Measurements from ENCODE around the gene PTPRM.

PTPRM gene

DNA sequence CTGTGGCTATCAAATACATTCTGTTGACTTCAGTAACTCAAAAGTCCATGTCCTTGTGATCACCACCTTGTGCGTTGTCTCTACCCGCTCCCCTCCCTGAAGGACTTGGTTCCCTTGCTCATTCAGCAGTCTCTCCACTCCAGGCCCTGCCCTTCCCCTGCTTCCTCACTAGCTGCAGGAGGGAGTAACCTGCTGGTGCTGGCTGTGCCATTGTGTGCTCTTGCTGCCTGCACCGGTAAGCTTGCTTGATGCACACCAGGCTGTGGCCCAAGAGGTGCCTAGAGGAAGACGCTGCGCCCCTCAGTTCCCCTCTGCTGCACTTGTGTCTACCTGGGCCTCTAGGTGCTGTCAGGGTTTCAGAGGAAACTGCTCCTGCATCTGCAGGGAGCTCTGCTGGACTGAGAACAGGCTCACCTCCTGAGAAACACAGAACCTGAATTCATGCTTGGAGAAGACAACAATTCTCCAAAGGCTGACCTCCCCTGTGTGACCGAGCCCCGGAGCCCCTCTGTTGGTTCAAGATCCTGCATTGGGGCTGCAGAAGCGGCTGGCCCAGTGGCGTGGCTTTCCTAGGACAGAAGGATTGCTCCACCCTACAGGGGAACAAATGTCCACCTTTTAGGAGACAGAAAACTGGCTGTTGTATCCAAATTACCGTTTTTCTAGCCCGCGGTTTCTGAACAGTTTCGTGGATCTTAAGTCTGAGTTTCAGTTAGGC is 33.6 kb downstream of the PTPRM start:
- no peak for DNase-seq

DNA sequence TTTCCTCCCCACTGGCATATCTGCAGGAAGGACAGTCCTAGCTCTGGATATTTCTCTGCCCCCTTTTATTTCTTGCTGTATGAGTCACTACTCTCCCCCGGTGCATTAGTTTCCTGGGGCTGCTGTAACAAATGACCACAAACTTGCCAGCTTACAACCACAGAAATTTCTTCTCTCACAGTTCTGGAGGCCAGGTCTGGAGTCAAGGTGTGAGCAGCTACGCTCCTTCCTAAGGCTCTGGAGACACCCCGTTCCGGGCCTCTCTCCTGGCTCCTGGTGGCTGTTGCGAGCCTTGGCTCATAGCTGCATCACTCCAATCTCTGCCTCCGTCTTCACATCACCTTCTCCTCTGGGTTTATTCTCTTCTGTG is 34.1 kb downstream of the PTPRM start:
- DNase-seq, result no peak

DNA sequence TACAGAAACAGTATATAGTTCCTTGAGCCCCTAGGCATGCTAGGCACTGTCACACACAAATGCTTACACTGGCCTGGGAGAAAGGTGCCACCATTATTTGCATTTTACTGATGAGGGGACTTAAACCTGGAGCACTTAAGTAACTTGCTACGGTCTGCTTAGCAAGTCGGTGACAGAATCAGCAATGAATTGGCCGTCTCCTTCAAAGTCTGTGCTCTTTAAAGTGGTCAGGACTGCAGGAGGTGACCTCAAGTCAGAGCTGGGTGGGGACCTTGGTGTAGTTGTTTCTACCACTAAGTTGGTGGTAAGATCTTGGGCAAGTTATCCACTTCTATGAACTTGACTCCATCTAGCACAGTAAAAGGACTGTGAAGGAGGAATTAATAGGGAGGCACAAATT is 34.8 kb downstream of the PTPRM start:
- DNase-seq, result no peak

DNA sequence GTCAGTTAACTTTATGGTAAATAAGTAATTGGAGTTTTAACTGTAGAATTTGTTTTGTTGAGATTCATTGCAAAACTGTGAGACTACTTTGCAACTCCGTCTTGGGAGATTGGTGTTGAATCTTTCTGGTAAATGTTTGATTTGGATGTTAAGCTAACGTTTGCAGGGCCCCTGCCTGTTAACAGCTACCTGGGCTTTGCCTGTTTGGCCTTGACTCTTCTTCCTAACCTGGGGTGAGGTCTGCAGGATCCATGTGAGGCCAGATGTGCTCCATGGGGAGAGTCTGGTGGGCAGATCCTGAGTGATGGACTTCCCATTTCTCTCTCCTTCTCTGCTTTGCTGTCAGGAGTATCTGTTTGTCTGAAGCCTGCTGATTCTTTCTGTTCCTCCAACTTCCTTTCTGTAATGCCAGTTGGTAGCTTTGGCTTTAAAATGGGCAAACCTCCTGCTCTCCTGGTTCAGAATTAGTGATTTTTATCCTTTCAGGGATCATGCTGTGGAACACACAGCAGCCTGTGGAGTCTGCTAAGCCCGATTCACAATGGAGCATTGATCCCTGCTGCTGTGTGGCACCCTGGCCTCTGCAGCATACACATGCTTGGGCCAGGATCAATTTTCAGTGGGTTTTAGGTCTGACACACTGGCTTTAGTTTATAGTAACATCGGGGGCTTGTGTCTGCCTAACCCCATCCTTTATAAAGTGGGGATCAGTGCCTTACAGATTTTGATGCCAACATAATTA is 36.3 kb downstream of the PTPRM start:
- no peak for DNase-seq

DNA sequence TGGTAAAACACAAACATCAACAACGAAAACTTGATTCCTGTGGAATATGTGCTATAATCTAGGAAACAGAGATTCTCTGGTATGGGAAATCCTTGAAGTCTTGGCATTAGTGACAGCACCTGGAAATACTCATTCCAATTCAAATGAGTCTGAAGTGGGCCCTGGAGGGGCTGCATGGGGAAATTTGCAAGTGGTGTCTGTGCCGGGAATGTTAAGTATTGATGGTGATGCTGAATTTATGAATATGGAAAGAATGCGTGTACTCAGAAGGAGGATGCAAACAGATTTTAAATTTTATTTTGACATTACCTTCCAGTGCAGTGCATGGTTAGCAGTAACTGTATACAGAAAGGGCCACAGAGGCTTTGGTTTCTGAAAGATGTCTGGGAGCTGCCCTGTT is 37.2 kb downstream of the PTPRM start:
- no peak for DNase-seq

DNA sequence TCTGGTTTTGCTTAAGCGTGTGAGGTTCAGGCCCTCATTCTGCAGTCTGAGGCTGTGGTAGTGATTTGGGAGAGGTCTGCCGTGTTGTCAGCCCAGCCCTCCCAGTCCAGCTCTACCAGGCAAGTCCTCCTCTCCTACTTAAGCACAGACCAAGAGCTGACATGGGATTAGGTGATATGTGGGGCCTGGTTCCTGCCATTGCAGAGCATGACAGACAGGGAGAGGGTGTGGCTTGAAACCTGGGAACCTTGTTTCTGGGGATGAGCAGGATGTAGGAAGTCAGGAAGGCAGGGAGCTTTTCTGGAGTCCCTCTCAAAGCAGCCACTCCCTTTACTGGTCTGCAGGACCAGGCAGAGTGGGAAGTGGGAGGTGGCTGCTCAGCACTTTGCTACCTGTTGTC is 38.6 kb downstream of the PTPRM start:
- no peak for DNase-seq

DNA sequence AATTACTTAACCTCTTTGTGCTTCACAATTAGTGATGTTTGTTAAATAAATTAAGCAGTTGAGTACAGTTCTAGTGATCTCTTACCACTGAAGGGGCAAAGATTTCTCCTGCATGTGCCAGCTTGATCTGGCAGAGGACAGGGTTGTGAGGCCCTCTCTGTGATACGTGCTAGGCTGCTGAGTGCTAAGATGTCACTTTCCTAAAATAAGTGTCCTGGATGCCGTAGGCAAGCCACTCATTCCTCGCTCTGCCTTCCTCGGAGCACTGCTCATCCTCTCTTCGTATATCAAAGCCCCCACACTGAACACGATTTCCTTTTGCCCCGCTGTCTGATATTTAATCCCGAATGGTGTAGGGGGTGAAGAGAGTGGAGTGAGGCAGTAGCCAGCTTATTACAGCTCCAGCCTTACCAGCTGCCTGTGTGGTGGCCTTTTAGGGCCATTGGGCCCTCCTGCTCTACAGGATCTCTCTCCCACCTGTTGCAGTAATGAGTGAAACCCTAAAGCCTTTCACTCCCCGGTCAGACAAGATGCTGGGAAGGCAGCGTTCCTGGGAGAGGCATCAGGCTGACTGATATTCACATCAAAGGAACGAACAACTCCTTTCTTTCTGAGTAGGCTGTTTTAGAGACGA is 40.5 kb downstream of the PTPRM start:
- no peak for DNase-seq

DNA sequence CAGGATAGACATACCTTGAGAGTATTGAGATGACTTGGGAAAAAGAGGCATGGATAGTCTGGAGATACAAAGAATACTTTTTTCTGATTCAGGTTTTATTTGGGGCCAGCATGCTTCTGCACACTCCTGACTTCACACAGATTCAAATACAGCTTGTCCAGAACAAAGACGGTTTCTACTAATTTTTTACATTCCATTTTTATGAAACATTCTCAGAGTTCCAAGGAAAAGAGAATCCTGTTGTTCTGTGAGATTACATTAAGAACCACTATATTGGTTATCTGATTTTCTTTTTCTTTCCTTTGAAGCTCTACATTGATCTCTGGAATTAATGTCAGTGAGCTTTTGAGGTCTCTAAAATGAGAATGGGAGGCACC is 41.0 kb downstream of the PTPRM start:
- no peak for DNase-seq

DNA sequence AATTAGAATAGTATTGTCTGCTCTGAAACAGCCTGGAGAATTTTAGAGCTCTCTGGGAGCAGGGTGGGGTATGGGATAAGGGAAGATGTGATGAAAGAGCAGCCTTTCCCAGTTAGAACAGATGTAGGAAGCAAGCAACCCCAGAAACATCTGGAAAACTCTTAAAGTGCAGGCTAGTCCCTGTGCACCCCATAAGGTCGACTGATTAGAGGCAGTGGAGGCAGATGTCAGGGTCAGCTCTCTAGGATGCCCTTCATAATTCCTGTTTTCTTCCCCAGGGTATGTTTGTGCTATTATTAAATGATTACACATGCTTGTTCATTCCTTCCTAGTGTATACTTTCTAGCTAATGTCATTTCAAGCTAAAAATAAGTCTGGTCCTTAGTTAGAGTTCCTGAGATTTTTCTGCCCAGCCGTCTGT is 41.7 kb downstream of the PTPRM start:
- DNase-seq, result no peak

DNA sequence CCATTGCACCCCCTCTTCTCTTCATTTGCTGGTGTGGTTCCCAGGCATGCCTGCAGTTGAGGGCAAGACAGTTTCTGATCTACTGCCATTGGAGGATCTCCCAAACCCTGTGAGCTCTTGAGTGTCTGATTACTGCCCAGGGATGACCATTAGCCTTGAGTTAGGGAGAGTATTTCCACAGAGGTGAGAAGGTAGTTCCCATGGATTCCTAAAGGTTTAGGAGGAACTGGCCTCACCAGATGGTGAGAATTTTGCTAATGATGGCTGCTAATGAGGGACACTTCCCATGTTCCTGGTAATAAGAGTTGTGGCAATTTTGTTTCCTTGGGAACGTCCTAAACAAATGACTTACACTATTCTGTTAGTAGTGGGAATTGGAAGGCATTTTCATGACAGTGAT is 42.5 kb downstream of the PTPRM start:
- no peak for DNase-seq

DNA sequence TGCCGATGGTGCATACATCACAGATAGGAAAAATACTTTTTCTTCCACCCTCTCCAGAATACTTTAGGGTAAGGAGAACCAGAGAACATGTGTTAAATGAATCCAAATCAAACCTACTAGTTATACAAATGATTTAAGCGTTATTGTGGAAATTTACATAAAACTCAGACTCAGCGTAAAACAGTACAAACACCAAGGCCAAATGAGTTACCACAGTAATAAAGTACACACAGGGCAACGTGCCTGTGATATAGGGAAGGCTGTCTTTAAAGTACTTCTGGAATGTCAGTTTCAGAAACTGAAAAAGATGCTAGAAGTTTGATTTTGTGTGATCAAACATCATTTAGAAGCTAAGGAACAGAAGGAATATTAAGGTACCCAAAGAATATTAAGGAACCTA is 46.9 kb downstream of the PTPRM start:
- DNase-seq, result no peak

DNA sequence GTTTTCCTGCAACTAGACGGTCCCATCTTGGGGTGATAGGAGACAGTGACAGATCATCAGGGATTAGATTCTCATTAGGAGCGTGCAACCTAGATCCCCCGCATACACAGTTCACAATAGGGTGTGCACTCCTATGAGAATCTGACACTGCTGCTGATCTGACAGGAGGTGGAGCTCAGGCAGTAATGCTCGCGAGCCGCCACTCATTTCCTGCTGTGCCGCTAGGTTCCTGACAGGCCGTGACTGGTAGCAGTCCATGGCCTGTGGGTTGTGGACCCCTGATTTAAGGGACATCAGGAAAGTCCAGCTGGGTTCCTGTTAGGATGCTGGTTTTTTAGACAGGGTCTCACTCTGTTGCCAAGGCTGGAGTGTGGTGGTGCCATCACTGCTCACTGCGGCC is 48.7 kb downstream of the PTPRM start:
- no peak for DNase-seq

DNA sequence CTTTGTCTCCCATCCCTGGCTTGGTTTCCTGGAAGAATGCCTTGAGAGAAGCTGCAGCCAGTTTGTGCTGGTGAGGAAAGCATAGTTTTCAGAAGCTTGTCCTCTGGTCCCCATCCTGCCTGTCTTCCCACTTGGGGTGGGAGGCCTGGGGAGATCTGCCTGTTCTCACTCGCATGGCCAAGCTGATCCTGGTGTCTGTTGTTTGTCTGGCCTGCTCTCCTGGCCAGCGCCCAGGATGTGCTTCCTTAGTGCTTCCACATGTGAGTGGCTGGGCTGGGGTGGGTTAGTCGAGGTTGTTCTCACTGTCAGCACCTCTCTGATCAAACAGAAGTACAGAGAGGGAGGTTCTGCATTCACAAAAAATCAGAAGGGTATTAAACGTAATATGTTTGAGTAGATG is 49.5 kb downstream of the PTPRM start:
- DNase-seq, result no peak

DNA sequence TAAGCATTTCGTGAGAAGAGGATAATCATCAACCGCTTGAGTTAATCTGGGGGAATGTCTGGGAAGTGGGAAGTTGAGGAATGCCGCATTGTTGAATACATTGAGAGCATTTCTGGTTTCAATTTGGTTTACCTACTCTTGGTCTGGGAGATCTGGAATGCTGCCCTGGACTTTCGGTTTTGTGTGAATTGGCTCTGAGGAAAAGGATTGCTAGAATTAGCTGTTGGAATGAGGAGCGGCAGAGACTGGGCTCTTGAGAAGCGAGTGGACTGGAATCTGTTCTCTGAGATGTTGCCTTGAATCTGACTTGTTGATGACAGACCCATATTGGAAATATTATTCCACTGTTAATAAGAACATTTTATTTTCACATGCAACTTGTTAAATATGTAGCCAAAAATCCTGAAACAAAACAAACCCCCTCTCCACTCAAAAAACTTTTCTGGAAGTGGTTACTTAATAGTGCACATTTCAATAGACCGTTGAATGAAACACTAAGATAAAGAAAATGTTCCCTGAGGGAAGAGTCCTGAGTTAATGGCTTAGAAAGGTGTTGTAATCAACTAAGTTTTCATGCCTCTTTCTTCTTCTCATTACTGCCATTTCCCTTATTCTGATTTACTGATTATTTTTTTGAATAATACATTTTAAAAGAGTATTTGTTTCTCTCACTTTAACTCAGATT is 50.8 kb downstream of the PTPRM start:
- DNase-seq, result no peak

DNA sequence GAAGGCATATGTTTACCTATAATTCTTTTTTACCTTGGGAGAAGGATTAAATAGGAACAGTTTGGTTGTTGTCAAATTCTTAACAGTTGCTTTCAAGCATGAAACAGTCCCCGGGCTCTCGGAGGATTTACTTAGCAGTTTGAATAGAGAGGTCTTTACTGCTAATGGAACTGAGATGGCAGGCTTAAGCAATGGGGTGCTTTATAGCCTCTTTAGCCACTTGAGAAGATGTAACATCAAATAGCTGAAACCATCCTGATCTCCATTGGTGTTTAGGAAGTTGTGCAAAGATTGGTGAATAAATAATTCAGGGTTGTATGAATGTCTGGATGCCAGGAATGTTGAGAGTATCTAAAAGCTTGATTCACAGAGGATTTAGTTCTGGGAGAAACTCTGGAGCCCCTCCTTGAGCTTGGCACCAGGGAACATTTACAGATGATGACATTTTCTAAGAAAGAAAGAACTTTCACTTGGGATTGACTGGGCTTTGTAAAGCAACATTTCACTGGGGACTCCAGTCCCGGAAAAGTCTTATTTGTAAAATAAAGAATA is 51.9 kb downstream of the PTPRM start:
- no peak for DNase-seq

DNA sequence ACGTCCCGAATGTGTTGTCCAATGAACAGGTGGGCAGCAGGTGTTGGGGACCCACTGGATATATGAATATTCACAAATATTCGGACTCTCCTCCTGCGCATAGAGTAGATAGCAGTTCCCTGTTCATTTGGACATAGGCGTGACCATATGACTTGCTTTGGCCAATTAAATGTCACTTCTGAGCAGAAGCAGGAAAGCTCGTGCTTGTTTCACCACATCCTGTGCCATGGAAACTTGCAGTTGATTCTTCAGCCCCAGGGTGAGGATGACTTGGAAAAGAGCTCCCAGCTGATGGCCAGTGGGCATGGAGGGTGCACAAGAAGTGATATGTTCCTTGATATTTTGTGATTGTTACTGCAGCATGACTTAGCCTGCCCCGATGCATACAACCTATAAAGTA is 52.6 kb downstream of the PTPRM start:
- DNase-seq, result no peak

DNA sequence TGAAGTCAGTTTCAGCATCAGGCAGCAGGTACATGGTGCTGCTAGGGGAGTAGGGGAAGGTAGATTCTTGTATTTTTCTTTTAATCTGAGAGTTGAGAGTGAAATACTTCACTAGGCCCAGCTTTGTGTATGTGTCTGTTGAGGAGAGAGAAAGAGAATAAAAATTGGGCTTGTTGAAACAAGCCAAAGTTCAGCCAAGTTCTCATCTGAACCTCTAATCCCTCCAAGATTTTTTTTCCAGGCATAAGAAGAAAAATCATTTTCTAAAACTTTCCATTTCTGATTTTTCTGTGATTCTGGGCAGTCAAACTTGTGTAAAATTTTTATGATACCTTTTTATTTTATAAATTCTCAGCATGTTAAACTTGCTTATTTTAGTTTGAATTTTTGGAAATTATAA is 55.6 kb downstream of the PTPRM start:
- no peak for DNase-seq

DNA sequence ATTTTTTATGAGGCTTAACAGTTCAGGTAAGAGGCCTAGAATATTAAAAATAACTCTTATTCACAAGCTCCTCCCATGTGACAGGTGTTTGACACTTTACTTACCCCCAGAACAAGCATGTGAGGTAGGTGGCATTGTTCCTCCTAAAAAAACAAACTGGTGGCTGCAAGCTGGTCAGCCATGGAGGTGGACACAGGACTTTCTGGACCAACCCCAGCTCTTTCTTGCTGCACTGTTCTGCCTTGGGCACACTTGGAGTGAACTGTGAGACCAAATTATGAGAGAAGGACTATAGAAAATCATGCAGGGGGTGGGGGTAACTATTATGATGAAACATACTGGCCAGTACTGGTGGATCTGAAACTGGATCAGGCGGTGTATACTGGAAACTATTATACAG is 56.6 kb downstream of the PTPRM start:
- no peak for DNase-seq

DNA sequence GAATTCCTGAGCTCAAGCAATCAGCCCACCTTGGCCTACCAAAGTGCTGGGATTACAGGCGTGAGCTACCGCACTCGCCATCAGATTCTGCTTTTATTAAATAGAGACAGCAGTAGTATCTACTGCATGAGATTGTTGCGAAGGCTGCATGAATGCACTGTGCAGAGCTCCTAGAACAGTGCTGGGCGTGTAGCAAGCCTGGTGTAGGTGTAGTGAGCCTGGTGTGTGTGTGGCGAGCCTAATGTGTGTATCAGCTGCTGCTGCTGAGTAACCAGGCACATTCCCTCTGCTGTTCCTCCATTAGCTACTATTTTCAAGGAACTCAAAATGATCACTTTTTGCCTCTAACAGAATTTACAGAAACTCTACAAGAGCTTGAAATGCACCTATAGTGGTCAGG is 57.6 kb downstream of the PTPRM start:
- no peak for DNase-seq

DNA sequence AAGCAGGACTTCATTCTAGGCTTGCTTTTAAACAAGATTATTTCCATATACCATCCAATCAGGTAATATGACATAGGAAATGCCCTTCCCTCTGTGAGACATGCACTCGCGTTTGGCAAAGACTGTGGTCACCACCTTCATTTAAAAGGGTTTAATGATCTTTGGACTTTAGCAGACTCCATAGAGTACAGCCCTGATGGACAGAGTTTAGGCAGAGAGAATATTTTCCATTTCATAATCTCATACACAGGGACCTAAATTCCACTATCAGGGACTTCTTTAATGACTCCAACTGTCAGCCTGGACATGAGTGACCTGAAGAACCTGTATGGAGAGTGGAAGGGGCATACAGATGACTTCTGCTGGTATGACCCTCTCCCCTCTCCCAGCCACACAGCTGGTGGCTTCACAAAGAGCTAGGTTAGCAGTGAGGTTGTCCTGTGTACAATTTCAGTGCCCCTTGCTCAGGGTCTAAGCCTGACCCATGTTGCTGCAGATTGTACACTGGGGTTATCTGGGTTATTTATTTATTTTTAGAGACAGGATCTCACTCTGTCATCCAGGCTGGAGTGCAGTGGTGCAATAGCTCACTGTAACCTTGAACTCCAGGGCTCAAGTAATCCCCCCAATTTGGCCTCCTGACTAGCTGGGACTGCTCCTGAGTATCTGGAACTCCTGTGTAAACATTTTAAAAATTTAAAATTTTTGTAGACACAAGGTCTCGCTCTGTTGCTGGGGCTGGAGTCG is 59.2 kb downstream of the PTPRM start:
- DNase-seq, result no peak

DNA sequence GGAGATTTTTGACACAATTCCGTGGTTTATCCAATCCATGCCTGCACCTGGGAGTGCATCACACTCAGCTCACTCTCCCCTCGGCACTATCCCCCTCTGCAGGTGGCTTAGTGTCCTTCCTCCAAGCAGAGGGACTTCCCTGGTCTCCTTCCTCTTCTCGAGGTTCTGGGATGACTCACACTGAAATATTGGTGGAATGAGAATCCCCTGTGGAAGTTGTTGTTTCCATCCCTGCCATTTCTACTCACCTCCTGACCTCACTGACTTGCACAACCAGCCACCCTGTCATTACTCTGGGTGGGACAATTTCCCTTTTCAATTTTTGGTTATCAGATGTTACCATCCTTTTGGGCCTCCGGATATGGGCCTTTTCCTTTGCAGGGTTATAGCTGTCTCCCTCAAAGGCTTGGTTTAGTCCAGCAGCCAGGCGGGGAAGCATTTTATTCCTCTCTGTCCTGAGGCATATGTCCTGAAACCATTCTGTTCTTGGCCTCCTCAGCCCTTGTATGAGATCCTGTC is 59.9 kb downstream of the PTPRM start:
- DNase-seq, result no peak

DNA sequence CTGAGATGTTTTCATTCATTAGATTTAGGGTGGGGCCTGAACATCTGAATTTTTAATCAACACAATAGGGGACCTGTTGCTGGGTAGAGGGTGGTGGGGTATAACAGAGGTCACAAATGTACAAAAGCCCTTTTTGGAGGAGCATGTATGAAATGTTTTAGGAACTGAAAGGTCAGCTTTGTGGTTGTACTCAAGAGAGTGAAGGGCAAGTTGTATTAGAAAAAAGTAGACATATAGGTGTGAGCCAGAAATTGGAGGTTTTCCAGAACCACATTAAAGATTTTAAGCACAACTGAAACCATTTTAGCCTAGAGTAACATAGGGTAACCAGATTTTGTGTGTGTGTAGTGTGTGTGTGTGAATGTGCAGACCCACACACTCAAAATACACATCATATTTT is 62.3 kb downstream of the PTPRM start:
- no peak for DNase-seq
